ENCODE measurements around the gene CMTR1. TPM values are rescaled to one million over a fixed set of nuclear protein-coding genes. Genes with fewer than 3 reads are reported as not detected.

Gene CMTR1, protein sequence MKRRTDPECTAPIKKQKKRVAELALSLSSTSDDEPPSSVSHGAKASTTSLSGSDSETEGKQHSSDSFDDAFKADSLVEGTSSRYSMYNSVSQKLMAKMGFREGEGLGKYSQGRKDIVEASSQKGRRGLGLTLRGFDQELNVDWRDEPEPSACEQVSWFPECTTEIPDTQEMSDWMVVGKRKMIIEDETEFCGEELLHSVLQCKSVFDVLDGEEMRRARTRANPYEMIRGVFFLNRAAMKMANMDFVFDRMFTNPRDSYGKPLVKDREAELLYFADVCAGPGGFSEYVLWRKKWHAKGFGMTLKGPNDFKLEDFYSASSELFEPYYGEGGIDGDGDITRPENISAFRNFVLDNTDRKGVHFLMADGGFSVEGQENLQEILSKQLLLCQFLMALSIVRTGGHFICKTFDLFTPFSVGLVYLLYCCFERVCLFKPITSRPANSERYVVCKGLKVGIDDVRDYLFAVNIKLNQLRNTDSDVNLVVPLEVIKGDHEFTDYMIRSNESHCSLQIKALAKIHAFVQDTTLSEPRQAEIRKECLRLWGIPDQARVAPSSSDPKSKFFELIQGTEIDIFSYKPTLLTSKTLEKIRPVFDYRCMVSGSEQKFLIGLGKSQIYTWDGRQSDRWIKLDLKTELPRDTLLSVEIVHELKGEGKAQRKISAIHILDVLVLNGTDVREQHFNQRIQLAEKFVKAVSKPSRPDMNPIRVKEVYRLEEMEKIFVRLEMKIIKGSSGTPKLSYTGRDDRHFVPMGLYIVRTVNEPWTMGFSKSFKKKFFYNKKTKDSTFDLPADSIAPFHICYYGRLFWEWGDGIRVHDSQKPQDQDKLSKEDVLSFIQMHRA
- total RNA-seq (32.5 TPM), polyA plus RNA-seq (ENCODE audit: insufficient read depth in 1 of 8, insufficient read length in 8 of 8, low replicate concordance in 1 of 8) (10 to 100 TPM; 27.3 to 35.3 (median 30.8) TPM)
- long read RNA-seq, donor 1, partial matches to known transcripts: 7 of 7 reads
- long read RNA-seq, donor 1, other reads (novel, unspliced or antisense): 0 of 7 reads
- long read RNA-seq, donor 2, full-length matches to known transcripts: 1 of 1 reads
- long read RNA-seq, donor 2, partial matches to known transcripts: 0 of 1 reads
- long read RNA-seq, donor 2, other reads (novel, unspliced or antisense): 0 of 1 reads
- long read RNA-seq, donor 3, full-length matches to known transcripts: 1 of 1 reads
- long read RNA-seq, donor 3, partial matches to known transcripts: 0 of 1 reads
- long read RNA-seq, donor 3, other reads (novel, unspliced or antisense): 0 of 1 reads
- long read RNA-seq, donor 4, full-length matches to known transcripts: 1 of 6 reads
- long read RNA-seq, donor 4, partial matches to known transcripts: 5 of 6 reads
- long read RNA-seq, donor 4, other reads (novel, unspliced or antisense): 0 of 6 reads
- long read RNA-seq, donor 5, full-length matches to known transcripts: 4 of 27 reads
- long read RNA-seq, donor 5, partial matches to known transcripts: 23 of 27 reads
- long read RNA-seq, donor 5, other reads (novel, unspliced or antisense): 0 of 27 reads
- long read RNA-seq, donor 6, full-length matches to known transcripts: 2 of 2 reads
- long read RNA-seq, donor 6, partial matches to known transcripts: 0 of 2 reads
- long read RNA-seq, donor 6, other reads (novel, unspliced or antisense): 0 of 2 reads
- long read RNA-seq, donor 7, full-length matches to known transcripts: 1 of 1 reads
- long read RNA-seq, donor 7, partial matches to known transcripts: 0 of 1 reads
- long read RNA-seq, donor 7, other reads (novel, unspliced or antisense): 0 of 1 reads
- long read RNA-seq, donor 8, full-length matches to known transcripts: 2 of 2 reads
- long read RNA-seq, donor 8, partial matches to known transcripts: 0 of 2 reads
- long read RNA-seq, donor 8, other reads (novel, unspliced or antisense): 0 of 2 reads
- long read RNA-seq, donor 9: 0 reads
- long read RNA-seq, donor 10, full-length matches to known transcripts: 3 of 98 reads
- long read RNA-seq, donor 10, partial matches to known transcripts: 20 of 98 reads
- long read RNA-seq, donor 10, other reads (novel, unspliced or antisense): 75 of 98 reads
- long read RNA-seq, donor 11, full-length matches to known transcripts: 1 of 16 reads
- long read RNA-seq, donor 11, partial matches to known transcripts: 15 of 16 reads
- long read RNA-seq, donor 11, other reads (novel, unspliced or antisense): 0 of 16 reads

DNA sequence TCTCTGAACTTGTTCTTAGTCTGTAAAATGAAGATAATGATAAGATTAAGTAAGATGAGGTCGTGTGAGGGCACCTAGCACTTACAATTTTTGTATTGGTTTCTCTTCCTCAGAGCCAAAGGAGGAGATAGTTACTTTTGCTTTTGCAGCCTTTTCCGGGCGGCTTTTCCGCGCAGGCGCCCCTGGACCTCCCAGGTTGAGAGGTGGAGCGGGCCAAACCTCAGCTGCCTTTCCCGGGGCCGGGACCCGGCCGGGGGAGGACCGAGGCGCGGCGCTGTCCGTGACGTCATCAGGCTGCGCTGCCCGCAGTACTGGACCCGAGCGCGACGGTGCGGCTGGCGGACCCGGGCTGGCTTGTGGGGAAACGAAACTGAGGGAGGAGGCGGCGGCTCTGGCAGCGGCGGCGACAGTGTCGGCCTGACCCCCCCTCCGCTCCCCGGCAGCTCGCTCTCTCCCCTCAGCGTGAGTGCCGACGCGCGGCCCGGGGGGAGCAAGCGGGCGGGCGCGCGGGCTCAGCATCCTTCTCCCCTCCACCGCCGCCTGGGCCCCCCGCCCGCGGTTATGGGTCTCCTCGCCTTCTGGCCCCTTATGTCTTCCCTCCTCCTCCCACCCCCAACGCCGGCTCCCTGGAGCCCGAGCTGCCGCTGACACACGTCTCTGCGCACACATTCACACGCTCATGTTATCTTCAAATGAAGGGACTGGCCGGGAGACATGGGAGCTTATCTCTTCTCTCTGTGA, at the start of gene CMTR1:
Gene CMTR1, plus strand, starts transcription at position 306 of the 741 bp plus-strand sequence. CDS start 2,409 bp downstream, outside the sequence.
- under 1% methylated on average over 49 of the region's 61 CpGs for WGBS (ENCODE audit: insufficient coverage)
- peaks cover 13% of the 10 kb centered on the region for H3K4me1 ChIP-seq (ENCODE audit: control insufficient read depth, insufficient read depth, low read length)
- H3K27me3 ChIP-seq (ENCODE audit: control insufficient read depth, insufficient read depth, low read length): no peaks in the 10 kb centered on the region
- no peaks in the 10 kb centered on the region for H3K9me3 ChIP-seq (replicated peaks; ENCODE audit: control insufficient read depth, low read depth, low read length)
- H3K36me3 ChIP-seq (ENCODE audit: control insufficient read depth, insufficient read depth, low read length): peaks cover 22% of the 10 kb centered on the region
- H3K27ac ChIP-seq (ENCODE audit: low read length): peak within 1 kb of the TSS; percentile 91
- peak; percentile 96 for DNase-seq
- H3K4me3 ChIP-seq (ENCODE audit: low read length): peak within 1 kb of the TSS; percentile 88

DNA sequence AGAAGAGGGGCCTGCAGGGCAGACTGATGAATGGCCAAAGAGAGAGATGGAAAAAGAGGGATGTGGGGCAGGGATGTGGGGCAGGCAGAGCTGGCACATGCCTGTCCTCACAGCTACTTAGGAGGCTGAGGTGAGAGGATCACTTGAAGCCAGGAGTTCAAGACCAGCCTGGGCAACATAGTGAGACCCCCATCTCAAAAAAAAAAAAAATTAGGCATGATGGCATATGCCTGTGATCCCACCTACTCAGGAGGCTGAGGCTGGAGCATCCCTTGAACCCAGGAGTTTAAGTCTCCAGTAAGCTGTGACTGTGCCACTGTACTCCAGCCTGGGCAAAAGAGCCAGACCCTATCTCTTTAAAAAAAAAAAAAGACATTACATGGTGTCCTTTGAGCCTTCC, 44.4 kb upstream of the CMTR1 start:
- Histone ChIP-seq H3K4me1 (ENCODE audit: control insufficient read depth, insufficient read depth, low read length) (no peaks in the 10 kb centered on the region), H3K36me3 (ENCODE audit: control insufficient read depth, insufficient read depth, low read length) (peaks cover 44% of the 10 kb centered on the region), H3K4me3 (ENCODE audit: low read length) (no peak overlapping the region), H3K9me3 (replicated peaks; ENCODE audit: control insufficient read depth, low read depth, low read length) (no peaks in the 10 kb centered on the region), H3K27me3 (ENCODE audit: control insufficient read depth, insufficient read depth, low read length) (no peaks in the 10 kb centered on the region), H3K27ac (ENCODE audit: low read length) (no peak overlapping the region)
- DNase-seq: no peak

DNA sequence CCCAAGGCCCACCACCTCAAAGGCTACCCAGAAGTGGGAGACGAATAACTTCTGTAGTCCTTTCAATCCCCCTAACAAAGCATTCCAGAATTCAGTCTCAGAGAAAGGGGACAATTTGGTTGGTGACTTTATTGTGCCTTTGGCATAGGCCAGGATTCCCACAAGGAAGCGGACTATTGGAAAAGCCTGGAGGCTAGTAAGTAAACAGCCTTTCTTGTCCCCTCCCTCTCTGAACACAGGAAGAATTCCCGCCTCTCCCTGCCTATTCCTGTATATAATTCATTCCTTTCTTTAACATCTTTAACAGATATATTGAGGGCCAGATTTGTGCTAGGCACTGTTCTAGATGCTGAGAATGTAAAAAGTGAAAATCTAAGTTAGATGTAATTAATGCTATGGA, 43.2 kb upstream of the CMTR1 start:
- Histone ChIP-seq H3K4me1 (ENCODE audit: control insufficient read depth, insufficient read depth, low read length) (no peaks in the 10 kb centered on the region), H3K27ac (ENCODE audit: low read length) (no peak overlapping the region), H3K36me3 (ENCODE audit: control insufficient read depth, insufficient read depth, low read length) (peaks cover 44% of the 10 kb centered on the region), H3K9me3 (replicated peaks; ENCODE audit: control insufficient read depth, low read depth, low read length) (no peaks in the 10 kb centered on the region), H3K27me3 (ENCODE audit: control insufficient read depth, insufficient read depth, low read length) (no peaks in the 10 kb centered on the region), H3K4me3 (ENCODE audit: low read length) (no peak overlapping the region)
- no peak for DNase-seq
- 100% methylated on average over 1 of the region's 3 CpGs for WGBS (ENCODE audit: insufficient coverage)

- no CpG with 5 or more reads among the region's 2 CpGs for WGBS (ENCODE audit: insufficient coverage)
- no peak for DNase-seq
- no peaks in the 10 kb centered on the region for H3K9me3 ChIP-seq (replicated peaks; ENCODE audit: control insufficient read depth, low read depth, low read length)
- no peaks in the 10 kb centered on the region for H3K4me1 ChIP-seq (ENCODE audit: control insufficient read depth, insufficient read depth, low read length)
- H3K27me3 ChIP-seq (ENCODE audit: control insufficient read depth, insufficient read depth, low read length): no peaks in the 10 kb centered on the region
- H3K36me3 ChIP-seq (ENCODE audit: control insufficient read depth, insufficient read depth, low read length): peaks cover 43% of the 10 kb centered on the region
- H3K27ac ChIP-seq (ENCODE audit: low read length): no peak overlapping the region
- no peak overlapping the region for H3K4me3 ChIP-seq (ENCODE audit: low read length)
Observed at GRCh38 chr6:37391120-37391519, 41.9 kb upstream of the CMTR1 start.

GRCh38 chr6:37392821-37393220, 40.2 kb upstream of the CMTR1 start:
- peaks cover 30% of the 10 kb centered on the region for H3K36me3 ChIP-seq (ENCODE audit: control insufficient read depth, insufficient read depth, low read length)
- WGBS (ENCODE audit: insufficient coverage): no CpG with 5 or more reads among the region's 1 CpG
- no peaks in the 10 kb centered on the region for H3K4me1 ChIP-seq (ENCODE audit: control insufficient read depth, insufficient read depth, low read length)
- no peaks in the 10 kb centered on the region for H3K27me3 ChIP-seq (ENCODE audit: control insufficient read depth, insufficient read depth, low read length)
- H3K27ac ChIP-seq (ENCODE audit: low read length): no peak overlapping the region
- no peak overlapping the region for H3K4me3 ChIP-seq (ENCODE audit: low read length)
- peak; percentile 40 for DNase-seq
- no peaks in the 10 kb centered on the region for H3K9me3 ChIP-seq (replicated peaks; ENCODE audit: control insufficient read depth, low read depth, low read length)

GRCh38 chr6:37393381-37393929, 39.6 kb upstream of the CMTR1 start:
- Histone ChIP-seq H3K9me3 (replicated peaks; ENCODE audit: control insufficient read depth, low read depth, low read length) (no peaks in the 10 kb centered on the region), H3K4me1 (ENCODE audit: control insufficient read depth, insufficient read depth, low read length) (no peaks in the 10 kb centered on the region), H3K4me3 (ENCODE audit: low read length) (no peak overlapping the region), H3K36me3 (ENCODE audit: control insufficient read depth, insufficient read depth, low read length) (peaks cover 24% of the 10 kb centered on the region), H3K27ac (ENCODE audit: low read length) (no peak overlapping the region), H3K27me3 (ENCODE audit: control insufficient read depth, insufficient read depth, low read length) (no peaks in the 10 kb centered on the region)
- no peak for DNase-seq
- WGBS (ENCODE audit: insufficient coverage): no CpG with 5 or more reads among the region's 1 CpG

GRCh38 chr6:37396571-37397180, 36.3 kb upstream of the CMTR1 start:
- Histone ChIP-seq H3K27me3 (ENCODE audit: control insufficient read depth, insufficient read depth, low read length) (no peaks in the 10 kb centered on the region), H3K4me1 (ENCODE audit: control insufficient read depth, insufficient read depth, low read length) (no peaks in the 10 kb centered on the region), H3K27ac (ENCODE audit: low read length) (no peak overlapping the region), H3K4me3 (ENCODE audit: low read length) (no peak overlapping the region), H3K36me3 (ENCODE audit: control insufficient read depth, insufficient read depth, low read length) (peaks cover 3% of the 10 kb centered on the region), H3K9me3 (replicated peaks; ENCODE audit: control insufficient read depth, low read depth, low read length) (no peaks in the 10 kb centered on the region)
- no peak for DNase-seq
- WGBS (ENCODE audit: insufficient coverage): 100% methylated on average over 2 of the region's 4 CpGs

DNA sequence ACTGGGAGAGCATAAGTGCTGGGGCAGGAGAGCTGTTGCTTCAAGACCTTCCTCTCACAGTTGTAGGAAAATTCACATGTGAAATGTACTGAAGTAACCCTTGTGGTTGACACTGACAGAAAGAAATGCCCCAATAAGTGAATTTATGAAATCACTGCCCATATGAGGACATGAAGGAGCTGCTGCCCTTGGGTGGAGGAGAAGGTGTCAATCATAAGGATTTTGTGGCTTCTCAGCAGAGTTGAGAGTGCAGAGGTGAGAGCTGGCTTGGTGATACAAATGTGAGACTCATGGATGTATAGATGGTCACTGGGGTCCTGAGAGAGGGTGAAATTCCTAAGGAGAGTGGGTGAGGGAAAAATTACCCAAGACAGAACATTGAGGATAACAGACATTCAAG, 33.9 kb upstream of the CMTR1 start:
- no peak for DNase-seq
- Histone ChIP-seq H3K4me3 (ENCODE audit: low read length) (no peak overlapping the region), H3K27me3 (ENCODE audit: control insufficient read depth, insufficient read depth, low read length) (no peaks in the 10 kb centered on the region), H3K9me3 (replicated peaks; ENCODE audit: control insufficient read depth, low read depth, low read length) (no peaks in the 10 kb centered on the region), H3K36me3 (ENCODE audit: control insufficient read depth, insufficient read depth, low read length) (no peaks in the 10 kb centered on the region), H3K4me1 (ENCODE audit: control insufficient read depth, insufficient read depth, low read length) (no peaks in the 10 kb centered on the region), H3K27ac (ENCODE audit: low read length) (no peak overlapping the region)

Data from muscle of leg (tissue), 16 donors.